Heart left ventricle (tissue), 13 donors: ENCODE results near the gene SPIRE1.

Experiments used
- CTCF ChIP-seq, 12 donors: fragments of 200-600 bp; sonication (generic) in 4 of 12; IDR thresholded peaks; one replicate each; pipeline versions ENCODE4 v1.5.0 to v1.8.0; 2018 to 2022; ENCODE audit warnings: antibody characterized with exemption in 12 of 12, mild to moderate bottlenecking in 5 of 12
- POLR2A ChIP-seq, 2 donors: fragments of 450-650 bp; IDR thresholded peaks; one replicate each; pipeline ENCODE4 v1.6.1; 2017; ENCODE audit warnings: antibody characterized with exemption in 2 of 2, mild to moderate bottlenecking in 2 of 2, moderate library complexity in 2 of 2
- donor health status: ischemic (EF 13 %, LVEDD 7.1; RV severe dilation, severe dysfunction).
- donor health status: DM: no; HTN: yes; CAD: no.
- donor health status: DM: no; HTN: no; CAD: no.
- donor health status: ischemic (EF 25% LVEDD 6.9; RV normal size, moderate dysfunction).
- donor health status: ischemic (EF 25% LVEDD 5.7; RV mildly dilated, moderate dysfunction).
- donor health status: ischemic (EF 35%, LVEDD 5.7; RV mildly dilated, moderate dysfunction).
- donor health status: nonischemic (EF 11% LVEDD 7.7; RV severe dilation, severe dysfunction).
- donor health status: DM: yes; HTN: yes; CAD: no.
- donor health status: PGD.
- donor health status: ischemic (EF 29% LVEDD 5.4; RV normal size, mild dysfunction).
- donor health status: nonischemic (EF 23%, LVEDD 6.1; RV moderate dilation, normal function).

- TF ChIP-seq POLR2A (IDR thresholded peaks at IDR 0.05): no peak
- no peak for TF ChIP-seq CTCF (IDR thresholded peaks at IDR 0.05)
These were observed 90.1 kb downstream of the SPIRE1 start for GRCh38 chr18:12567849-12568248.
